ENCODE measurements around the gene SORL1.

DNA sequence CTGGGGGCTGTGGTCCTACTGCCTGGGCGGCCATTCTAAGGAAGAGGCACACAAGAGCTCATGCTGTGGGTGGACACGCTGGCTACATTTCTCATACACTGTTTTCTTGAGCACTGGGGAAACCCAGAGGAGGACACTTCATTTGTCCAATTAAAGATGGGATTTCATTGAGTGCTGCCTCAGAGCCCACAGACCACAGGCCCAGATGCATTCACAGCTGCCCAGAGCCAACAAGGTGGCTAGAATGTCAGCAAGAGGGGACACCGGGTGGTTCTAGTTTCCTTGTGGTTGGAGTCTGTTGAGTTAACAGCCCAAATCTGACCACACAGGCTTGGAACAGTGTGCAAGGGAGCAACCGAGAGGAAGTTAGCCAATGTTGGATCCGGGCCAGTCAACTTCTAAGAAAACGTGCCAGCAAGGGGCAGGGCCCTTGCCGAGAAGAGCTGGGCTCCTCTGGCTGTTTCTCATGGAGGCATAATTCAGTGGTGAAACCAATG is 35.0 kb upstream of the SORL1 start:
- TF ChIP-seq MAX (IDR thresholded peaks at IDR 0.05) = peak; percentile 59; the same call in 1 of the 2 replicates
- TF ChIP-seq FOXM1 (IDR thresholded peaks at IDR 0.05; ENCODE audit: borderline replicate concordance, low read depth) = no peak
- TF ChIP-seq TAF1 (IDR thresholded peaks at IDR 0.05; ENCODE audit: low read depth) = no peak
- no peak for TF ChIP-seq CEBPB (IDR thresholded peaks at IDR 0.05)
